Fibroblast of lung (primary cell): ENCODE measurements around the gene CHST3. TPM values are rescaled to one million over a fixed set of nuclear protein-coding genes. Genes with fewer than 3 reads are reported as not detected.

ENCODE experiments used
- DNase-seq, 2 donors: peaks; one replicate each; pipeline versions ENCODE4 v3.0.0 to v3.0.0-alpha.2; 2010; ENCODE audit warnings: low read depth in 2 of 2
- H2AFZ ChIP-seq: 2 replicates; pipeline ENCODE4 v1.5.1; 2012; ENCODE audit warnings: low read length, control low read depth, inconsistent platforms
- H3K27ac ChIP-seq: 2 replicates; pipeline ENCODE4 v1.5.1; 2011; ENCODE audit warnings: low read length, control low read depth; ENCODE audit not compliant: insufficient read depth
- H3K27me3 ChIP-seq: 2 replicates; pipeline ENCODE4 v1.5.1; 2011; ENCODE audit warnings: mild to moderate bottlenecking, low read length; ENCODE audit not compliant: control insufficient read depth, insufficient read depth
- H3K36me3 ChIP-seq: 2 replicates; pipeline ENCODE4 v1.5.1; 2011; ENCODE audit warnings: low read length; ENCODE audit not compliant: control insufficient read depth, insufficient read depth
- H3K4me1 ChIP-seq: 2 replicates; pipeline ENCODE4 v1.5.1; 2011; ENCODE audit warnings: low read length; ENCODE audit not compliant: control insufficient read depth, insufficient read depth; ENCODE audit errors: extremely low read depth
- H3K4me2 ChIP-seq: 2 replicates; pipeline ENCODE4 v1.5.1; 2011; ENCODE audit warnings: low read length, control low read depth; ENCODE audit not compliant: insufficient read depth; ENCODE audit errors: extremely low read depth
- H3K4me3 ChIP-seq, 4 experiments: fragments of 200-600 bp in 1 of 4; sonication (generic) in 1 of 4; replicated peaks in 1 of 4; 2 replicates each; pipeline ENCODE4 v1.5.1; 2011 to 2016; ENCODE audit warnings: low read length in 4 of 4, low read depth in 3 of 4, mild to moderate bottlenecking in 3 of 4, control low read depth in 2 of 4, inconsistent platforms in 1 of 4, mixed read lengths in 1 of 4; ENCODE audit not compliant: insufficient read depth in 1 of 4; ENCODE audit errors: control extremely low read depth in 1 of 4
- H3K79me2 ChIP-seq: 2 replicates; pipeline ENCODE4 v1.5.1; 2012; ENCODE audit warnings: mild to moderate bottlenecking, low read length, inconsistent platforms; ENCODE audit not compliant: control insufficient read depth, insufficient read depth
- H3K9ac ChIP-seq: 2 replicates; pipeline ENCODE4 v1.5.1; 2011; ENCODE audit warnings: mild to moderate bottlenecking, low read length, control low read depth; ENCODE audit not compliant: insufficient read depth
- H3K9me3 ChIP-seq: 2 replicates; pipeline ENCODE4 v1.5.1; 2012; ENCODE audit warnings: low read depth, low read length; ENCODE audit not compliant: control insufficient read depth, insufficient read depth
- H4K20me1 ChIP-seq: 2 replicates; pipeline ENCODE4 v1.5.1; 2011; ENCODE audit warnings: low read length; ENCODE audit not compliant: control insufficient read depth, insufficient read depth; ENCODE audit errors: extremely low read depth
- EZH2 ChIP-seq: IDR thresholded peaks from 2 replicates; pipeline ENCODE4 v1.5.1; 2012; ENCODE audit warnings: low read length, control low read depth, mild to moderate bottlenecking; ENCODE audit errors: missing control alignments
- polyA plus RNA-seq, 2 donors: library from polyadenylated mRNA; depleted of rRNA in 1 of 2; stranded (reverse) in 1 of 2; unstranded in 1 of 2; fragments of >200 nt; gene quantifications; 2 replicates each; pipeline ENCODE4 v1.2.1, GENCODE V29; 2011 to 2012; ENCODE audit warnings: missing spikeins in 1 of 2
- total RNA-seq: library from RNA; depleted of rRNA; stranded (reverse); fragments of >200 nt; gene quantifications from 2 replicates; pipeline ENCODE4 v1.2.1, GENCODE V29; 2014
- TF ChIP-seq, protein P1 (sequence below), 2 donors: IDR thresholded peaks in 1 of 2; conservative IDR thresholded peaks in 1 of 2; 1 replicate in 1 of 2; 2 replicates in 1 of 2; pipeline ENCODE4 v1.5.1; 2011 to 2012; ENCODE audit warnings: low read length in 2 of 2, control low read depth in 1 of 2, inconsistent platforms in 1 of 2, low read depth in 1 of 2, mild to moderate bottlenecking in 1 of 2

The CHST3 gene
- total and polyA plus RNA-seq, 2 donors (not counting 1 experiment from before 2014, with no cell fraction given), result 9.1 to 29.9 TPM

DNA sequence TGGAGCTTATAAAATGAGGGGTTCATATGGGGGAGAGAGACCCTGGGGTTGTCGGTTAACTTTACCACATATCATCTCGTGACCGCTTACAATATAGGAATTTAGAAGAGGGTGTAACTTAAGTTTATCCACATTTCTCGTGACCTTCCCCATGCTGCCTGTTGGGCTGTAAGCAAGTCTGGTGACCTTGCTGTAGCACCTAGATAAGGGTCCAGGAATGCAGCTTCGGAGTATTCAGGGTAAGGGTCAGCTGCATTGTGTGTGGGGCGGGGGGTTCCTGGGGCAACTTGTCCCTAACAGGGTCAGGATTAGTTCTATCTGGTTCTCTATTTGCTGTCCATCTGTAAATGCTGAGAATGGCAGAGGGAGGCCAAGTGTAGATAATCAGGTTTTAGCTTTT lies 1.3 kb upstream of the CHST3 start:
- no peak for DNase-seq

DNA sequence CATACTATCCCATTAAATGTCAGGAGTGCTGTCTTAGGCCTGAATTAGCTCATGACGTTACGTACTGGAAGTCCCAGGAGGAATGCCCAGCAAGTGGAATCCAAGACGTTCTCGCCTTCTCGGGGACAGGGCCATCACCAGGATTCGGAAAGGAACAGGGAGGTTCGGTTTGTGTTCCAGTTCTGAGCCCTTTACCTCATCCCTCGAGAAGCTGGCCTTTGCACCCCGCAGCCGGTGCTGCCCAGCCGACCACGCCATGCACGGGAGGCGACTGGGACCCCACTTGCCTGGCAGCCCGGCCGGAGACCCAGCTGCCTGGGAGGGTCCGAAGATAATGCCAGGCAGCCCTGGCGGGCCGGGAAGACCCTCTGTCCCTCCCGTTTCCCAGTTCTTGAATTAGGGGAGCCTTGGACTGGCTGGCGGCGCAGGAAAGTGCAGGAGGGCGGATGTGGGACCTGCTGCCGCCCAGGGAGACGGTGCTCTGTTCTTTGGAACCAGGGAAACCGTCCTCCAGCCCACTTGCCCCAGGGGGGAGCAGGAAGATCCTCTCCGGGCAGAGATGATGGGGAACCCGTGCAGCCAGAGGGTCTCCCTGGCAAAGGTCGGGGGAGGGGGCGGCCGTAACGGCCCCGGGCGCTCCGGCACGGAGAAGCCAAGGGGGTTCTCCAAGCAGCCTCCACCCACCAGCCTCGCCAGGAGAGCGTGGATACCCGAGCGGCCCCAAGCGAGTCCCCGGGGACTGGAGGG lies 671 bp upstream of the CHST3 start:
- H2AFZ ChIP-seq, result peak overlapping the region; percentile 16
- H3K4me1 ChIP-seq, result peaks cover 16% of the 10 kb centered on the region
- peak overlapping the region; percentile 82 for H3K27ac ChIP-seq
- H3K36me3 ChIP-seq, result no peaks in the 10 kb centered on the region
- TF ChIP-seq, protein P1, sequence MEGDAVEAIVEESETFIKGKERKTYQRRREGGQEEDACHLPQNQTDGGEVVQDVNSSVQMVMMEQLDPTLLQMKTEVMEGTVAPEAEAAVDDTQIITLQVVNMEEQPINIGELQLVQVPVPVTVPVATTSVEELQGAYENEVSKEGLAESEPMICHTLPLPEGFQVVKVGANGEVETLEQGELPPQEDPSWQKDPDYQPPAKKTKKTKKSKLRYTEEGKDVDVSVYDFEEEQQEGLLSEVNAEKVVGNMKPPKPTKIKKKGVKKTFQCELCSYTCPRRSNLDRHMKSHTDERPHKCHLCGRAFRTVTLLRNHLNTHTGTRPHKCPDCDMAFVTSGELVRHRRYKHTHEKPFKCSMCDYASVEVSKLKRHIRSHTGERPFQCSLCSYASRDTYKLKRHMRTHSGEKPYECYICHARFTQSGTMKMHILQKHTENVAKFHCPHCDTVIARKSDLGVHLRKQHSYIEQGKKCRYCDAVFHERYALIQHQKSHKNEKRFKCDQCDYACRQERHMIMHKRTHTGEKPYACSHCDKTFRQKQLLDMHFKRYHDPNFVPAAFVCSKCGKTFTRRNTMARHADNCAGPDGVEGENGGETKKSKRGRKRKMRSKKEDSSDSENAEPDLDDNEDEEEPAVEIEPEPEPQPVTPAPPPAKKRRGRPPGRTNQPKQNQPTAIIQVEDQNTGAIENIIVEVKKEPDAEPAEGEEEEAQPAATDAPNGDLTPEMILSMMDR (conservative IDR thresholded peaks at IDR 0.05 in 1 of 2, IDR thresholded peaks at IDR 0.05 in 1 of 2; ENCODE audit: low read depth in 1 of 2, low read length in 2 of 2), result no peak
- TF ChIP-seq EZH2, result no peak
- H3K4me3 ChIP-seq, result peak overlapping the region; percentile 5 to 93 (median 79)
- no peaks in the 10 kb centered on the region for H4K20me1 ChIP-seq
- no peak for DNase-seq
- H3K27me3 ChIP-seq, result no peaks in the 10 kb centered on the region
- H3K79me2 ChIP-seq, result peaks cover 34% of the 10 kb centered on the region
- peak overlapping the region; percentile 79 for H3K4me2 ChIP-seq
- H3K9me3 ChIP-seq, result no peaks in the 10 kb centered on the region
- H3K9ac ChIP-seq, result peak overlapping the region; percentile 83

More for the DNA sequence above, 1.3 kb upstream of the CHST3 start:
- Histone ChIP-seq H3K4me1 (peaks cover 14% of the 10 kb centered on the region), H3K9me3 (no peaks in the 10 kb centered on the region), H3K4me3 (no peak overlapping the region), H3K36me3 (no peaks in the 10 kb centered on the region), H2AFZ (no peak overlapping the region), H4K20me1 (no peaks in the 10 kb centered on the region), H3K27ac (no peak overlapping the region), H3K79me2 (peaks cover 32% of the 10 kb centered on the region), H3K4me2 (no peak overlapping the region), H3K9ac (no peak overlapping the region), H3K27me3 (no peaks in the 10 kb centered on the region)
- no peak for TF ChIP-seq EZH2
- TF ChIP-seq, protein P1 (conservative IDR thresholded peaks at IDR 0.05 in 1 of 2, IDR thresholded peaks at IDR 0.05 in 1 of 2; ENCODE audit: low read depth in 1 of 2, low read length in 2 of 2), result no peak

DNA sequence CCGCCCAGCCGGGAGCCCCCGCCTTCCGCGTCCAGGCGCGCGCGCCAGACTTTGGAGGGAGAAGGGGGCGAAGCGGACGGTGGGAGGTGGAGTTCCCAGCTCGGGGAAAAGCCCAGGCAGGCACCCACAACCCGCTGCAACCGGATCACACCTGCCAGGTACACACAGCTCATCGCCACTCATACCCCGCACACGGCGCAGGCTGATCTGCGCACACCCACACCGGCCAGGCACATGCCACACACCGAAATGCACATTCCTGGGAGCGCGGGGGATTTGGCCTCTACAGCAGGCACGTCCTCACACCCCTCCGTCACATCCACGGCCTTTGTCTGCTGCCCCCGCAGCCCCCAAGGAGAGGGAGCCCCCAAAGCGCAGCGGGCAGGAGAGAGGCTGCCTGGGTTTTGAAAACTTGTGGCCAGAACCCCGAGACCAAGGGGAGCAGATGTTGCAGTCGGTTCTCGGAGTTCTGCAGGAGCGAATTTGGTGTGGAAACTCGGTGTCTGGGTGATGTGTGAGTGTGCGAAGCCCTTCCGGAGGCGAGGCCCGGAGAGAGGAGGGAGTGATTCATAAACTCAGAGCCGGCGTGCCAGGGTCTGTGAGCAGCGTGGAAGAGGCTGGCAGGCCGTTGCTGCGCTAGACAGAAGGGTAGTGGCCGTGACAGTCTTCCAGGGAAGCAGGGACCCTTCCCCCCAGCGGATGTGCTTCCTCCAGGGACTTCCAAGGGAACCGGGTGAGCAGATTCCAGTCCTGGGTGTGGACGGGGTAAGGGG lies 734 bp downstream of the CHST3 start:
- Histone ChIP-seq H3K36me3 (no peaks in the 10 kb centered on the region), H3K79me2 (peaks cover 47% of the 10 kb centered on the region), H2AFZ (peak overlapping the region; percentile 65), H3K9ac (peak overlapping the region; percentile 83), H3K27ac (peak overlapping the region; percentile 82), H3K4me3 (peak overlapping the region; percentile 66 to 93 (median 90)), H3K4me1 (peaks cover 21% of the 10 kb centered on the region), H3K27me3 (no peaks in the 10 kb centered on the region), H4K20me1 (no peaks in the 10 kb centered on the region), H3K9me3 (no peaks in the 10 kb centered on the region), H3K4me2 (peak overlapping the region; percentile 98)
- peak; percentile 73 to 83 for DNase-seq
- TF ChIP-seq EZH2, result no peak
- TF ChIP-seq, protein P1 (conservative IDR thresholded peaks at IDR 0.05 in 1 of 2, IDR thresholded peaks at IDR 0.05 in 1 of 2; ENCODE audit: low read depth in 1 of 2, low read length in 2 of 2), result no peak
